Esophagus muscularis mucosa (tissue), 3 donors: ENCODE measurements around the gene PUS7.

Experiments
- CTCF ChIP-seq, 3 experiments: fragments of 200-600 bp in 2 of 3; fragments of 450-650 bp in 1 of 3; sonication (generic) in 2 of 3; IDR thresholded peaks; one replicate each; pipeline ENCODE4 v1.5.1; 2017 to 2019; ENCODE audit warnings: antibody characterized with exemption in 3 of 3, mild to moderate bottlenecking in 2 of 3, moderate library complexity in 1 of 3
- POLR2A ChIP-seq: fragments of 450-650 bp; IDR thresholded peaks from one replicate; pipeline ENCODE4 v1.6.1; 2017; ENCODE audit warnings: antibody characterized with exemption, moderate library complexity, mild to moderate bottlenecking, low read depth

- TF ChIP-seq CTCF (IDR thresholded peaks at IDR 0.05), result no peak
- TF ChIP-seq POLR2A, result no peak
Observed at GRCh38 chr7:105461518-105461917, 60.6 kb downstream of the PUS7 start.
